GM12878 (cell line): ENCODE data around the gene TBC1D10B. TPM values are rescaled to one million over a fixed set of nuclear protein-coding genes. Genes with fewer than 3 reads are reported as not detected.

Experiments
- ATAC-seq: fragments of 200-7000 bp; cut with Tn5 transposase; 3 replicates; pipeline ENCODE4 v1.9.1; 2020; ENCODE audit warnings: mild to moderate bottlenecking, moderate library complexity
- BruUV-seq: library from RNA; stranded (reverse); fragments of 400-500 nt; replicated peaks from 2 replicates; lab custom pipeline; 2021; lab: Mats Ljungman, UMichigan
- CTCF ChIA-PET: fragments of 300-600 bp; sonication (Branson Sonifier 250); formaldehyde crosslinking; extraction: SDS; loops from one replicate; lab custom pipeline; 2021; ENCODE audit warnings: inconsistent platforms; lab: Yijun Ruan, JAX
- POLR2A ChIA-PET: fragments of 350-600 bp; formaldehyde crosslinking; extraction: SDS; loops from one replicate; lab custom pipeline; 2021; ENCODE audit warnings: inconsistent platforms; lab: Charles Lee
- RAD21 ChIA-PET: fragments of 300-600 bp; sonication (Branson Sonifier 250); formaldehyde crosslinking; loops from one replicate; lab custom pipeline; 2023; ENCODE audit warnings: antibody characterized with exemption; ENCODE audit not compliant: unreplicated experiment; lab: Charles Lee
- SMC1A ChIA-PET: fragments of 300-600 bp; sonication (Branson Sonifier 250); formaldehyde crosslinking; loops from one replicate; lab custom pipeline; 2023; ENCODE audit not compliant: unreplicated experiment, uncharacterized antibody; lab: Charles Lee
- DNase-seq: peaks from one replicate; pipeline ENCODE4 v3.0.0-alpha.2; 2011; ENCODE audit warnings: low read depth, low spot score
- FAIRE-seq: peaks from 3 replicates; lab custom pipeline; 2011; peaks lifted over from hg19 to GRCh38; lab: Jason Lieb, UNC
- H2AFZ ChIP-seq: 2 replicates; pipeline ENCODE4 v1.6.0; 2011; ENCODE audit warnings: low read depth, low read length, control low read depth; ENCODE audit not compliant: control insufficient read depth
- H3K27ac ChIP-seq: 2 replicates; pipeline ENCODE4 v1.5.1; 2011; ENCODE audit warnings: control low read depth; ENCODE audit not compliant: control insufficient read depth, insufficient read depth
- H3K27me3 ChIP-seq, 2 experiments: replicated peaks in 1 of 2; 2 replicates each; pipeline versions ENCODE4 v1.6.0 to v1.6.1; 2011; ENCODE audit warnings: low read length in 1 of 2; ENCODE audit not compliant: control insufficient read depth in 2 of 2, insufficient read depth in 2 of 2
- H3K36me3 ChIP-seq, 2 experiments: 2 replicates each; pipeline ENCODE4 v1.5.1; 2011; ENCODE audit warnings: low read length in 1 of 2; ENCODE audit not compliant: control insufficient read depth in 2 of 2, insufficient read depth in 2 of 2
- H3K4me1 ChIP-seq: 2 replicates; pipeline ENCODE4 v1.6.1; 2011; ENCODE audit warnings: mild to moderate bottlenecking, low read length, moderate library complexity, mixed read lengths; ENCODE audit not compliant: control insufficient read depth, insufficient read depth
- H3K4me2 ChIP-seq: 2 replicates; pipeline ENCODE4 v1.6.0; 2011; ENCODE audit warnings: control low read depth; ENCODE audit not compliant: control insufficient read depth, insufficient read depth
- H3K4me3 ChIP-seq: fragments of 200-600 bp; sonication (generic); 2 replicates; pipeline ENCODE4 v1.5.1; 2016
- H3K79me2 ChIP-seq: 2 replicates; pipeline ENCODE4 v1.6.0; 2011; ENCODE audit warnings: low read length; ENCODE audit not compliant: control insufficient read depth, insufficient read depth
- H3K9ac ChIP-seq: 2 replicates; pipeline ENCODE4 v1.8.0; 2011; ENCODE audit warnings: low read length, control low read depth, mixed read lengths; ENCODE audit not compliant: control insufficient read depth, insufficient read depth
- H3K9me3 ChIP-seq: replicated peaks from 3 replicates; pipeline ENCODE4 v1.5.1; 2011; ENCODE audit warnings: mild to moderate bottlenecking, low read length; ENCODE audit not compliant: control insufficient read depth, insufficient read depth
- H4K20me1 ChIP-seq: 2 replicates; pipeline ENCODE4 v1.6.0; 2011; ENCODE audit not compliant: control insufficient read depth, insufficient read depth
- ATF7 ChIP-seq: fragments of 450-650 bp; IDR thresholded peaks from 2 replicates; pipeline ENCODE4 v1.6.1; 2016; ENCODE audit warnings: low read depth, mild to moderate bottlenecking
- BACH1 ChIP-seq: fragments of 450-650 bp; IDR thresholded peaks from 2 replicates; pipeline ENCODE4 v1.6.1; 2017; ENCODE audit warnings: mild to moderate bottlenecking, borderline replicate concordance
- BCL11A ChIP-seq: IDR thresholded peaks from 2 replicates; pipeline ENCODE4 v1.6.1; 2011; ENCODE audit warnings: low read depth, low read length
- BRCA1 ChIP-seq: IDR thresholded peaks from 2 replicates; pipeline ENCODE4 v1.6.1; 2011; ENCODE audit warnings: low read depth, low read length, improper control_type of control experiment
- E4F1 ChIP-seq: fragments of 450-650 bp; IDR thresholded peaks from 2 replicates; pipeline ENCODE4 v1.6.1; 2018; ENCODE audit warnings: borderline replicate concordance, mild to moderate bottlenecking; ENCODE audit not compliant: partially characterized antibody
- EP300 ChIP-seq, 2 experiments: fragments of 150-350 bp in 1 of 2; IDR thresholded peaks; 2 replicates each; pipeline ENCODE4 v1.6.1; 2011 to 2012; ENCODE audit warnings: low read depth in 2 of 2, low read length in 2 of 2, borderline replicate concordance in 1 of 2, improper control_type of control experiment in 1 of 2, inconsistent platforms in 1 of 2; ENCODE audit not compliant: control insufficient read depth in 1 of 2
- ETV6 ChIP-seq, 2 experiments: fragments of 450-650 bp in 1 of 2; IDR thresholded peaks in 1 of 2; conservative IDR thresholded peaks in 1 of 2; 2 replicates each; pipeline ENCODE4 v1.6.1; 2014; ENCODE audit warnings: antibody characterized with exemption in 1 of 2, borderline replicate concordance in 1 of 2, low read depth in 1 of 2, mild to moderate bottlenecking in 1 of 2, moderate library complexity in 1 of 2
- FOXM1 ChIP-seq: IDR thresholded peaks from 2 replicates; pipeline ENCODE4 v1.6.1; 2012; ENCODE audit warnings: low read depth, mild to moderate bottlenecking, inconsistent platforms, low read length, moderate library complexity
- HDAC2 ChIP-seq: fragments of 200-600 bp; sonication (generic); IDR thresholded peaks from 2 replicates; pipeline ENCODE4 v1.6.1; 2017
- NFYB ChIP-seq: IDR thresholded peaks from 2 replicates; pipeline ENCODE4 v1.6.1; 2011; ENCODE audit warnings: low read depth, mild to moderate bottlenecking, low read length, improper control_type of control experiment, moderate library complexity; ENCODE audit not compliant: insufficient read depth
- PAX8 ChIP-seq: fragments of 450-650 bp; IDR thresholded peaks from 2 replicates; pipeline ENCODE4 v1.6.1; 2017; ENCODE audit warnings: mild to moderate bottlenecking, moderate library complexity
- PKNOX1 ChIP-seq: fragments of 450-650 bp; IDR thresholded peaks from 2 replicates; pipeline ENCODE4 v1.6.1; 2016; ENCODE audit warnings: mild to moderate bottlenecking
- POLR2AphosphoS2 ChIP-seq: IDR thresholded peaks from 2 replicates; pipeline ENCODE4 v1.6.1; 2011; ENCODE audit warnings: low read depth, mild to moderate bottlenecking, low read length, improper control_type of control experiment, moderate library complexity
- RAD51 ChIP-seq: fragments of 450-650 bp; IDR thresholded peaks from 2 replicates; pipeline ENCODE4 v1.6.1; 2016; ENCODE audit warnings: moderate library complexity, mild to moderate bottlenecking, inconsistent platforms
- RELB ChIP-seq: fragments of 450-650 bp; IDR thresholded peaks from 2 replicates; pipeline ENCODE4 v1.6.1; 2017; ENCODE audit warnings: low read depth, mild to moderate bottlenecking, moderate library complexity
- RFX5 ChIP-seq: IDR thresholded peaks from 2 replicates; pipeline ENCODE4 v1.6.1; 2011; ENCODE audit warnings: low read depth, low read length, improper control_type of control experiment
- SIX5 ChIP-seq: IDR thresholded peaks from 2 replicates; pipeline ENCODE4 v1.6.1; 2011; ENCODE audit warnings: mild to moderate bottlenecking, low read depth, low read length, moderate library complexity; ENCODE audit not compliant: severe bottlenecking
- SREBF2 ChIP-seq: IDR thresholded peaks from 2 replicates; pipeline ENCODE4 v1.6.1; 2012; ENCODE audit warnings: mild to moderate bottlenecking, low read length
- ZBTB33 ChIP-seq: fragments of 450-650 bp; IDR thresholded peaks from 2 replicates; pipeline ENCODE4 v1.6.1; 2017; ENCODE audit warnings: mild to moderate bottlenecking
- WGBS: methylation state at CpG from one replicate; pipeline ENCODE4 v1.1.6; 2016; ENCODE audit warnings: low lambda C conversion rate; ENCODE audit not compliant: insufficient replicate concordance, insufficient coverage; ENCODE audit errors: missing lambda C conversion rate; 5-methylcytosine and 5-hydroxymethylcytosine counted together
- in situ Hi-C: fragments of 300-500 bp; cut with MboI; formaldehyde crosslinking; loops from 9 replicates; pipeline ENCODE4 v1.14.3; 2018; ENCODE audit warnings: mixed read lengths
- intact Hi-C: fragments of 100-400 bp; cut with micrococcal nuclease; formaldehyde crosslinking; loops from one replicate; pipeline ENCODE4 v1.14.2; 2022; ENCODE audit not compliant: unreplicated experiment
- polyA plus RNA-seq, 11 experiments: library from polyadenylated mRNA; depleted of rRNA in 4 of 11; unstranded in 6 of 11; stranded (reverse) in 5 of 11; fragments of >200 nt; fragmentation: Nextera tagmentation in 4 of 11; fragmentation: Illumina TruSeq in 1 of 11; extraction: Ambion mirVana in 4 of 11; extraction: Trizol in 1 of 11; gene quantifications; 1 replicate in 1 of 11; 2 replicates in 10 of 11; pipeline versions ENCODE4 v1.2.1 to v1.2.3, GENCODE V29; 2011 to 2016; ENCODE audit warnings: inconsistent platforms in 2 of 11, missing spikeins in 2 of 11, low read depth in 1 of 11
- total RNA-seq, 4 experiments: library from RNA; depleted of rRNA in 3 of 4; stranded (reverse); fragments of >200 nt in 3 of 4; fragmentation: Illumina TruSeq in 1 of 4; extraction: Trizol in 1 of 4; gene quantifications; 2 replicates each; pipeline versions ENCODE4 v1.2.1 to v1.2.3, GENCODE V29; 2013 to 2021

TBC1D10B gene
- total and polyA plus RNA-seq, 10 of the 15 experiments (the other 5 are each of a cell fraction or from before 2014, with no cell fraction given) = 2.2 to 51.2 (median 11.6) TPM

- H3K9me3 ChIP-seq = no peaks in the 10 kb centered on the region
- BruUV-seq = no TSS peak
- no peak overlapping the region for H3K9ac ChIP-seq
- CTCF ChIA-PET = interaction anchor here (0.6 kb wide), 1 partner anchor 47 kb away, joined by 3 read pairs; the partner anchor contains the start of gene ZNF48
- intact Hi-C loops = no loop called here
- peaks cover 0 to 4% of the 10 kb centered on the region in 2 experiments for H3K36me3 ChIP-seq
- SMC1A ChIA-PET = no interaction called here
- in situ Hi-C loops = no loop called here
- no peak for ATAC-seq
- peaks cover 24% of the 10 kb centered on the region for H3K4me1 ChIP-seq
- no peak overlapping the region for H3K27ac ChIP-seq
- no peak for FAIRE-seq
- DNase-seq = no peak
- no peaks in the 10 kb centered on the region for H3K27me3 ChIP-seq
- TF ChIP-seq SIX5 (no peak), PKNOX1 (no peak), ETV6 (conservative IDR thresholded peaks at IDR 0.05 in 1 of 2, IDR thresholded peaks at IDR 0.05 in 1 of 2; ENCODE audit: borderline replicate concordance in 1 of 2, low read depth in 1 of 2) (no peak), BRCA1 (no peak), EP300 (IDR thresholded peaks at IDR 0.05; ENCODE audit: borderline replicate concordance in 1 of 2, control insufficient read depth in 1 of 2, low read depth in 2 of 2, low read length in 2 of 2) (no peak), BCL11A (no peak), RELB (no peak), E4F1 (no peak), FOXM1 (no peak), BACH1 (no peak), ATF7 (no peak), POLR2AphosphoS2 (no peak), SREBF2 (no peak), HDAC2 (no peak), NFYB (no peak), RFX5 (no peak), RAD51 (no peak), PAX8 (no peak), ZBTB33 (no peak)
- RAD21 ChIA-PET = no interaction called here
- no peak overlapping the region for H3K4me2 ChIP-seq
- no peaks in the 10 kb centered on the region for H3K79me2 ChIP-seq
- no peak overlapping the region for H3K4me3 ChIP-seq
- no peak overlapping the region for H2AFZ ChIP-seq
- peaks cover 8% of the 10 kb centered on the region for H4K20me1 ChIP-seq
- POLR2A ChIA-PET = no interaction called here
- WGBS = 95% methylated on average over 8 of the region's 8 CpGs
Observed at GRCh38 chr16:30348113-30348512, 22.2 kb downstream of the TBC1D10B start.
